Measurements from ENCODE around the gene RSPH6A.

DNA sequence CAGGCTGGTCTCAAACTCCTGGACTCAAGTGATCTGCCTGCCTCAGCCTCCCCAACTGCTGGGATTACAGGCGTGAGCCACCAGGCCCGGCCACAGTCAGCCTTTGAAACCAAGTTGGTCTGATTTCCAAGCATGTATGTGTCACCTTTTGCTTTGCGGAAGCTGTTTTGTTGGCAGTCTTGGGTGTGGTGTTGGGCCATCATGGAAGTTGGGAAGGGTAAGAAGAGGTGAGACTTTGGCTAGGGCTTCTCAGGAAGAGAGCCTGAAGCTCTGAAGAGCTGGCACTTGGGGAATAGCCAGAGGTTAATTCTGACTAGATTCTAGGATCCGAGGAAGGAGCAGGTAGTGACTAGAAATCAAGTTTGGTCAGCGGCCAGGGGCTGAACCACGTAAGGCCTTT, 2.8 kb downstream of the RSPH6A start:
- TF ChIP-seq, protein P1, sequence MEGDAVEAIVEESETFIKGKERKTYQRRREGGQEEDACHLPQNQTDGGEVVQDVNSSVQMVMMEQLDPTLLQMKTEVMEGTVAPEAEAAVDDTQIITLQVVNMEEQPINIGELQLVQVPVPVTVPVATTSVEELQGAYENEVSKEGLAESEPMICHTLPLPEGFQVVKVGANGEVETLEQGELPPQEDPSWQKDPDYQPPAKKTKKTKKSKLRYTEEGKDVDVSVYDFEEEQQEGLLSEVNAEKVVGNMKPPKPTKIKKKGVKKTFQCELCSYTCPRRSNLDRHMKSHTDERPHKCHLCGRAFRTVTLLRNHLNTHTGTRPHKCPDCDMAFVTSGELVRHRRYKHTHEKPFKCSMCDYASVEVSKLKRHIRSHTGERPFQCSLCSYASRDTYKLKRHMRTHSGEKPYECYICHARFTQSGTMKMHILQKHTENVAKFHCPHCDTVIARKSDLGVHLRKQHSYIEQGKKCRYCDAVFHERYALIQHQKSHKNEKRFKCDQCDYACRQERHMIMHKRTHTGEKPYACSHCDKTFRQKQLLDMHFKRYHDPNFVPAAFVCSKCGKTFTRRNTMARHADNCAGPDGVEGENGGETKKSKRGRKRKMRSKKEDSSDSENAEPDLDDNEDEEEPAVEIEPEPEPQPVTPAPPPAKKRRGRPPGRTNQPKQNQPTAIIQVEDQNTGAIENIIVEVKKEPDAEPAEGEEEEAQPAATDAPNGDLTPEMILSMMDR (IDR thresholded peaks at IDR 0.05), result no peak
- TF ChIP-seq POLR2AphosphoS5 (IDR thresholded peaks at IDR 0.05; ENCODE audit: insufficient read depth in 1 of 2, low read depth in 1 of 2), result peak in 1 of 2 donors; percentile 37
